Aorta (tissue), 5 donors: ENCODE data around the gene USP4. TPM values are rescaled to one million over a fixed set of nuclear protein-coding genes. Genes with fewer than 3 reads are reported as not detected.
"Not testable (repeated sequence)": the region's sequence is repeated elsewhere in the genome, so short reads cannot be mapped to it uniquely, and the experiment has no call there.

Experiments
- ATAC-seq: fragments of 200-7000 bp; cut with Tn5 transposase; one replicate; pipeline ENCODE4 v1.9.1; 2022; ENCODE audit warnings: moderate library complexity; ENCODE audit not compliant: low FRiP score
- DNase-seq, 2 donors: peaks; one replicate each; pipeline ENCODE4 v3.0.0-alpha.2; 2020
- H3K27ac ChIP-seq, 2 donors: one replicate each; pipeline ENCODE4 v1.5.1; 2013; ENCODE audit warnings: low read length in 2 of 2, mild to moderate bottlenecking in 2 of 2, moderate library complexity in 2 of 2, control low read depth in 1 of 2, inconsistent platforms in 1 of 2, low read depth in 1 of 2
- H3K27me3 ChIP-seq, 2 donors: one replicate each; pipeline ENCODE4 v1.6.1; 2013; ENCODE audit warnings: control low read depth in 1 of 2, low read length in 1 of 2, mild to moderate bottlenecking in 1 of 2, moderate library complexity in 1 of 2; ENCODE audit not compliant: insufficient read depth in 2 of 2, control insufficient read depth in 1 of 2
- H3K36me3 ChIP-seq, 2 donors: one replicate each; pipeline ENCODE4 v1.6.1; 2013; ENCODE audit warnings: control low read depth in 1 of 2, low read length in 1 of 2, mild to moderate bottlenecking in 1 of 2; ENCODE audit not compliant: insufficient read depth in 2 of 2, control insufficient read depth in 1 of 2
- H3K4me1 ChIP-seq, 2 donors: one replicate each; pipeline ENCODE4 v1.6.1; 2013; ENCODE audit warnings: low read length in 2 of 2, control low read depth in 1 of 2, mild to moderate bottlenecking in 1 of 2, moderate library complexity in 1 of 2; ENCODE audit not compliant: insufficient read depth in 2 of 2, control insufficient read depth in 1 of 2
- H3K4me3 ChIP-seq, 2 donors: one replicate each; pipeline ENCODE4 v1.5.1; 2013; ENCODE audit warnings: low read length in 2 of 2, control low read depth in 1 of 2, mild to moderate bottlenecking in 1 of 2
- H3K9me3 ChIP-seq: one replicate; pipeline ENCODE4 v1.6.1; 2013; ENCODE audit warnings: mild to moderate bottlenecking, low read length; ENCODE audit not compliant: control insufficient read depth
- WGBS, 2 donors: extraction: QIAGEN DNeasy Blood & Tissue Kit; methylation state at CpG; one replicate each; pipeline ENCODE4 v1.1.7; 2013; 5-methylcytosine and 5-hydroxymethylcytosine counted together
- intact Hi-C, 2 donors: fragments of 100-400 bp; cut with DNase I; formaldehyde crosslinking; loops; one replicate each; pipeline versions ENCODE4 v1.14.2 to v1.15.0; 2022
- polyA plus RNA-seq, 2 donors: library from polyadenylated mRNA; stranded (reverse); fragments of 200-250 nt; gene quantifications; one replicate each; pipeline ENCODE4 v1.2.3, GENCODE V29; 2013
- total RNA-seq, 2 donors: library from RNA; stranded (reverse); fragmentation: NEBNext Ultra II Directional; extraction: Animal tissue kit (Norgen Biotek cat#: 25700); gene quantifications; one replicate each; pipeline ENCODE4 v1.2.1, GENCODE V29; 2021
- donor health status: healthy with polysubstance abuse.
- donor health status: Bipolar disorder and iron deficiency.
- donor health status: DM: no; HTN: no; CAD: no.
- donor health status: DM: no; HTN: no; CAD: no.
- donor health status: DM: yes; HTN: yes; CAD: no.

Gene USP4
- total and polyA plus RNA-seq, 4 donors: 18.3 to 81.5 (median 62.7) TPM

DNA sequence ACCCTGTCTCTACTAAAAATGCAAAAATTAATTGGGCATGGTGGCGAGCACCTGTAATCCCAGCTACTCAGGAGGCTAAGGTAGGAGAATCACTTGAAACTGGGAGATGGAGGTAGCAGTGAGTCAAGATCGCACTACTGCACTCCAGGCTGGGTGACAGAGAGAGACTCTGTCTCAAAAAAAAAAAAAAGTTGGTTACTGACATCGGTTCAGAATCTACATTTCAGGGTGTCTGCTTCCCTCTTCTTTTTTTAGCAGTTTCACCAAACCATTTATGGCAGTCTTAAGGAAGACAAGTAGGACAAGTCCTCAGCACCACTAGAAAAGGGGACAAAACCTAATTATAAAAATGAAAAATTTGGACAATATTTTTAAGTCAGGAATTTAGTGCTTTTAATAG lies 3.3 kb upstream of the USP4 start:
- no peaks in the 10 kb centered on the region for H3K4me1 ChIP-seq
- WGBS, 2 donors: 84 to 85% methylated on average over 3 of the region's 3 CpGs
- no peak overlapping the region for H3K27ac ChIP-seq

DNA sequence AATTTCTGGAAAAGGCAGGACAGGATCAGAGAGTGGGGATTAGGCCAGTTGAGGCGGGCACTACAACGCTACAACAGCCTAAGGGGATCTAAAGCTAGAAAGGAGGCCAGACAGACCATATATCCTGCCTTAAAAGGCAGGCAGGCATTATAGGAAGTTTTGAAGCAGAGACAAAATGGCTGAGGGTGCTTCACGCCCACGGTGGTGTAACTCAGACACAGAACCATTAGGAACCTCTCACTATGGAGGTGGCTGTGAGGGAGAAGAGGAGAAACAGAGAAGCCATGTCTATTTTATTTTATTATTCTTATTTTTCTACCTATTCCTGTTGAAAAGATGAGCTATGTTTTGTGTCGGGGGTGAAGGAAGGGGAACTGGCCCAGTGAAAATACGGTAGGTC lies 2.1 kb upstream of the USP4 start:
- H3K27ac ChIP-seq: no peak overlapping the region
- H3K36me3 ChIP-seq: no peaks in the 10 kb centered on the region
- no peaks in the 10 kb centered on the region for H3K27me3 ChIP-seq
- intact Hi-C loops: loop anchor here (2.0 to 5.0 kb wide), 3 partner anchors 65 to 105 kb away; partner anchors contain the start of genes C3orf62 (in 1 of the 2), RHOA (in 1 of the 2) and TCTA (in 1 of the 2)
- DNase-seq (no peak), ATAC-seq (no peak)
- H3K4me3 ChIP-seq: no peak overlapping the region
- no peaks in the 10 kb centered on the region for H3K4me1 ChIP-seq
- WGBS, 2 donors: 93 to 96% methylated on average over 6 of the region's 6 CpGs
- no peaks in the 10 kb centered on the region for H3K9me3 ChIP-seq

More for the DNA sequence above, 3.3 kb upstream of the USP4 start:
- ATAC-seq: no peak
- H3K9me3 ChIP-seq: no peaks in the 10 kb centered on the region
- H3K27me3 ChIP-seq: no peaks in the 10 kb centered on the region
- intact Hi-C loops: loop anchor here (5.0 kb wide), 2 partner anchors 69 to 104 kb away; partner anchors contain the start of genes RHOA (in 1 of the 2) and TCTA (in 1 of the 2)
- H3K36me3 ChIP-seq: no peaks in the 10 kb centered on the region
- H3K4me3 ChIP-seq: no peak overlapping the region
- DNase-seq: no peak

DNA sequence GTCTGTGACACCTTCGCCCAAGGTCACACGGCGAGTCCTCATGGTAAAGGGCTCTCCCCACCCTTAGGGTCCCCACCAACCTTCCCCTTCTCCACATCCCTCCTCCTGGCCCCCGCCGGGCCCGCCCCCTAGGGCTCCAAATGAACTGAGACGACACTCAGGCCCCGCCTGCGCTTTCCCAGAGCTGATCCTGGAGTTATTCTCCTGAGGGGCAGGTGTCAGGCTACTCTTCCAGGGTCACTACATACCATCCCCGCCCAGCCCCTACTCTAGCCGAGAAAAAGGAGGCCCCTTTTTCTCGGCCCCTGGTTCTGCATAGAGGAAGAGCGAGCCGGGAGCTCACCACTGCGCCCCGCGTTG lies 292 bp downstream of the USP4 start:
- no peaks in the 10 kb centered on the region for H3K4me1 ChIP-seq
- H3K9me3 ChIP-seq: no peaks in the 10 kb centered on the region
- H3K27me3 ChIP-seq: no peaks in the 10 kb centered on the region
- no peaks in the 10 kb centered on the region for H3K36me3 ChIP-seq
- WGBS, 2 donors: 0 to 1% methylated on average over 16 to 17 of the region's 17 CpGs
- ATAC-seq: peak; percentile 21
- intact Hi-C loops: no loop called here
- peak in 1 of 2 donors; percentile 84 for DNase-seq
- peak overlapping the region; percentile 78 to 88 for H3K4me3 ChIP-seq
- peak overlapping the region; percentile 49 to 63 for H3K27ac ChIP-seq

DNA sequence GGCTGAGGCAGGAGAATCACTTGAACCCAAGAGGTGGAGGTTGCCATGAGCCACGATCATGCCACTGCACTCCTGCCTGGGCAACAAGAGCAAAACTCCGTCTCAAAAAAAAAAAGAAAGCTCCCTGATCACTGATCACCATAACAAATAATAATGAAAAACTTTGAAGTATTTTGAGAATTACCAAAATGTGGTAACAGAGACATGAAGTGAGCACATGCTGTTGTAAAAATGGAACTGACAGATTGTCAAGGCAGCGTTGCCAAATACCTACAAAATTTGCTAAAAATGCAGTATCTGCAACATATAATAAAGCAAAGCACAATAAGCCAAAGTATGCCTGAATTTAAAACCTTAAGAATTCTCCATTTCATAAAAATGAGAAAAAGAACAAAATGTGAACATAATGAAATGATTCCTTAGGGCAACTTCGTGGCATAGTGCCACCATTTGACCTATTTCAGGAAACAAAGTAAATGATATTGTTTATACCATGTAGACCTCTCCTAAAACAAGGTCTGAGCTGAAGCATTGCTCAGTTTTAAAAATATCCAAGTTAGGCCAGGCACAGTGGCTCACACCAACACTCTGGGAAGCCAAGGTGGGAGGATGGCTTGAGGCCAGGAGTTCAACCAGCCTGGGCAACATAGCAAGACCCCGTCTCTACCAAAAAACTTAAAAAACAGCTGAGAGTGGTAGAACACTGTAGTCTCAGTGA lies 5.8 kb downstream of the USP4 start:
- no peak overlapping the region for H3K4me3 ChIP-seq
- no peaks in the 10 kb centered on the region for H3K27me3 ChIP-seq
- DNase-seq (no peak), ATAC-seq (no peak)
- no peaks in the 10 kb centered on the region for H3K9me3 ChIP-seq
- intact Hi-C loops: no loop called here
- peaks cover 3 to 4% of the 10 kb centered on the region in 2 donors for H3K36me3 ChIP-seq
- no peaks in the 10 kb centered on the region for H3K4me1 ChIP-seq
- no peak overlapping the region for H3K27ac ChIP-seq
- WGBS, 2 donors: 76 to 79% methylated on average over 5 of the region's 5 CpGs

DNA sequence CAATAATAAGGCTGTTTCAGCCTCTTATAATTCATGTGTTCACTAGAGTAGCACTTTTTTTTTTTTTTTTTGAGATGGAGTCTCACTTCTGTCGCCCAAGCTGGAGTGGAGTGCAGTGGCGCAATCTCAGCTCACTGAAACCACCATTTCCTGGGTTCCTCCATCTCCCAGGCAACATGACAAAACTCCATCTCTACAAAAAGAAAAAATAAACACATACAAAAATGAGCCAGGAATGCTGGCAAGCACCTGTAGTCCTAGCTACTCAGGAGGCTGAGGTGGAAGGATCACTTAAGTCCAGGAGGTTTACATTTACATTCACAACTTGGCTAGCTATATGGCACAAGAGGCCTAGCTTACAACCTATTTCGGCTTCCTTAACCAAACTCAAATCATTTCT lies 6.8 kb downstream of the USP4 start:
- no peak overlapping the region for H3K27ac ChIP-seq
- no peaks in the 10 kb centered on the region for H3K9me3 ChIP-seq
- no peak overlapping the region for H3K4me3 ChIP-seq
- H3K4me1 ChIP-seq: no peaks in the 10 kb centered on the region
- WGBS, 2 donors: 83% methylated on average over 3 of the region's 3 CpGs
- H3K36me3 ChIP-seq: peaks cover 3 to 4% of the 10 kb centered on the region in 2 donors
- H3K27me3 ChIP-seq: no peaks in the 10 kb centered on the region
- DNase-seq (peak; percentile 5 to 71), ATAC-seq (no peak)
- intact Hi-C loops: no loop called here

DNA sequence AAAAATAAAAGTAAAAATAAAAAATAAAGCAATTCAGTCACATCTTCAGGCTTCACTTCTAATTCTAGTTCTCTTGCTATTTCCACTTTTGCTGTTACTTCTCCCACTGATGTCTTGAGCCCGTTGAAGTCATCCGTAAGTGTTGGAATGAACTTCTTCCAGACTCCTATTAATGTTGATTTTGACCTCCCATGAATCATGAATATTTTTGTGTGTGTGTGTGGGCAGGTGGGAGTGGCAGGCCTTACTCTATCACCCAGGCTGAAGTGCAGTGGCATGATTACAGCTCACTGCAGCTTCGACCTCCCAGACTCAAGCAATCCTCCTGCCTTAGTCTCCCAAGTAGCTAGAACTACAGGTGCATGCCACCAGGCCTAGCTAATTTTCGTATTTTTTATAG lies 10.7 kb downstream of the USP4 start:
- no peak for ATAC-seq
- 75 to 76% methylated on average over 4 of the region's 4 CpGs for WGBS, 2 donors
- DNase-seq: peak in 1 of 2 donors; percentile 13
- intact Hi-C loops: no loop called here
- H3K27ac ChIP-seq: no peak overlapping the region
- no peaks in the 10 kb centered on the region for H3K9me3 ChIP-seq
- no peaks in the 10 kb centered on the region for H3K4me1 ChIP-seq
- H3K27me3 ChIP-seq: no peaks in the 10 kb centered on the region
- peaks cover 14 to 16% of the 10 kb centered on the region in 2 donors for H3K36me3 ChIP-seq
- H3K4me3 ChIP-seq: no peak overlapping the region

DNA sequence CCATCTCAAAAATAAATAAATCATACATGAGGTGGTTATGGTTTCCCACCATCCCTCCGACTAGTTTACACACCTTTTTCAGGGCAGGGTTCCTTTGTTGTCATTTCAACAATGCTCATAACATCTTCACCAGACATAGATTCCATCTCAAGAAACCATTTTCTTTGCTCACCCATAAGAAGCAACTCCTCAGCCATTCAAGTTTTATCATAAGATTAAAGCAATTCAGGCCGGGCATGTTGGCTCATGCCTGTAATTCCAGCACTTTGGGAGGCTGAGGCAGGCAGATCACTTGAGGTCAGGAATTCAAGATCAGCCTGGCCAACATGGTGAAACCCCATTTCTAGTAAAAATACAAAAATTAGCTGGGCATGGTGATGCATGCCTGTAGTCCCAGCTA lies 11.5 kb downstream of the USP4 start:
- H3K27ac ChIP-seq, H3K27me3 ChIP-seq, intact Hi-C loops, H3K4me3 ChIP-seq, H3K9me3 ChIP-seq, DNase-seq, H3K4me1 ChIP-seq, ATAC-seq: not testable (repeated sequence)
- 70 to 76% methylated on average over 2 of the region's 2 CpGs for WGBS, 2 donors
- H3K36me3 ChIP-seq: peaks cover 16 to 17% of the 10 kb centered on the region in 2 donors

DNA sequence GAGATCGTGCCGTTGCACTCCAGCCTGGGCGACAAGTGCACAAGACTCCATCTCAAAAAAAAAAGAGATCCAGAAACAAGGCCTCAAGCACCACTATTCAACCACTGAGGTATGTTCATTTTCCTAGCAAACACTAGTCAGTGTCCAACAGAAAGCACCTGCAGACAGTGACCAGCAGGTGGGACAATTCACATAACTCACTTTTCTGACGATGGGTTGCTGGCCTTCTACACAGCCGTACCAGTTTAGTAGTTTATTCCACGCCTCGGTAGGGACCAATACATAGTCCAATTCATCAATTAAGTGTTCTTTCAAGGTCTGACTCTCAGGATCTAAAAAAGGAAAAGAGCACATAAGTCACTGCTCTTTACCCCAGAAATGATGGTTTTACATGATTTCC lies 12.4 kb downstream of the USP4 start:
- intact Hi-C loops: no loop called here
- no peak for DNase-seq
- Histone ChIP-seq H3K4me3 (no peak overlapping the region), H3K9me3 (no peaks in the 10 kb centered on the region), H3K36me3 (peaks cover 13 to 16% of the 10 kb centered on the region in 2 donors), H3K27me3 (no peaks in the 10 kb centered on the region), H3K27ac (no peak overlapping the region), H3K4me1 (no peaks in the 10 kb centered on the region)
- ATAC-seq: no peak
- 79 to 84% methylated on average over 7 of the region's 7 CpGs for WGBS, 2 donors

DNA sequence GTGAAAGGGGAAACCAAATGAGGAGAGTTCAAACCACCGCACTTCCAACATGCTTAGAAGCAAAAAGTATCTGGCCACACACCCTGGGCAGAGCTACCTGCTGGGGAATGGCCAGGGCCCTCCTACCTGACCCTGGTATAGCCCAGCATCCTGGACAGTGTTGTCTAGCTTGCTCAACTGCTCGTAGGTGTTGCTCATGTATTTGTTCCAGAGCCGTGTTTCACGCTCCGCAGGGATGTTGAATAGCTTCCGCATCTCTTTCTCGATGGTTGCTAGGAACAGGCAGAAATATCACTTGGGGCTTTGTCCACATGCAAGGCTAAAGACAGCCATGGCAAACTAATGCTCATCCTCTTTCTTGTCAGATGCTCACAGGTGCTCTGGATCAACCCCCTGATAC lies 15.1 kb downstream of the USP4 start:
- no peak overlapping the region for H3K27ac ChIP-seq
- intact Hi-C loops: no loop called here
- WGBS, 2 donors: 93 to 95% methylated on average over 7 of the region's 7 CpGs
- H3K27me3 ChIP-seq: no peaks in the 10 kb centered on the region
- peaks cover 12 to 19% of the 10 kb centered on the region in 2 donors for H3K36me3 ChIP-seq
- H3K4me1 ChIP-seq: no peaks in the 10 kb centered on the region
- H3K9me3 ChIP-seq: no peaks in the 10 kb centered on the region
- H3K4me3 ChIP-seq: no peak overlapping the region
- DNase-seq: peak in 1 of 2 donors; percentile 40
- no peak for ATAC-seq
